ENCODE measurements around the gene ART1. TPM values are rescaled to one million over a fixed set of nuclear protein-coding genes. Genes with fewer than 3 reads are reported as not detected.

The ART1 gene
- total RNA-seq, 4 donors from 2014 or later, result not detected

GRCh38 chr11:3684819-3685172 is 39.9 kb downstream of the ART1 start:
- no peak overlapping the region for H3K4me3 ChIP-seq (replicated peaks in 1 of 3)
- no peak for DNase-seq
- intact Hi-C loops (cut with DNase I), result no loop called here
- WGBS, 2 donors, result 90 to 94% methylated on average over 2 of the region's 2 CpGs
- TF ChIP-seq POLR2A (IDR thresholded peaks at IDR 0.05), result no peak
- TF ChIP-seq CTCF (IDR thresholded peaks at IDR 0.05), result no peak
- H3K27ac ChIP-seq, result no peak overlapping the region
- H3K36me3 ChIP-seq, result peaks cover 42 to 64% of the 10 kb centered on the region in 2 donors
- no peaks in the 10 kb centered on the region for H3K27me3 ChIP-seq
- H3K9me3 ChIP-seq, result no peaks in the 10 kb centered on the region
- H3K4me1 ChIP-seq, result peaks cover 10 to 12% of the 10 kb centered on the region in 2 donors

GRCh38 chr11:3685923-3686322 is 41.0 kb downstream of the ART1 start:
- H3K27me3 ChIP-seq, result no peaks in the 10 kb centered on the region
- peak; percentile 79 to 80 for DNase-seq
- H3K36me3 ChIP-seq, result peaks cover 39 to 66% of the 10 kb centered on the region in 2 donors
- H3K4me3 ChIP-seq (replicated peaks in 1 of 3), result no peak overlapping the region
- intact Hi-C loops (cut with DNase I), result no loop called here
- no peak for TF ChIP-seq POLR2A (IDR thresholded peaks at IDR 0.05)
- no peak for TF ChIP-seq CTCF (IDR thresholded peaks at IDR 0.05)
- peaks cover 10 to 12% of the 10 kb centered on the region in 2 donors for H3K4me1 ChIP-seq
- H3K27ac ChIP-seq, result no peak overlapping the region
- WGBS, 2 donors, result 21 to 46% methylated on average over 5 to 7 of the region's 7 CpGs
- H3K9me3 ChIP-seq, result no peaks in the 10 kb centered on the region

GRCh38 chr11:3686751-3687150 is 41.8 kb downstream of the ART1 start:
- Histone ChIP-seq H3K27me3 (no peaks in the 10 kb centered on the region), H3K27ac (no peak overlapping the region), H3K9me3 (no peaks in the 10 kb centered on the region), H3K36me3 (peaks cover 40 to 66% of the 10 kb centered on the region in 2 donors), H3K4me1 (peaks cover 10 to 12% of the 10 kb centered on the region in 2 donors), H3K4me3 (replicated peaks in 1 of 3) (no peak overlapping the region)
- WGBS, 2 donors, result 68 to 92% methylated on average over 4 of the region's 4 CpGs
- intact Hi-C loops (cut with DNase I), result no loop called here
- DNase-seq, result peak in 1 of 2 donors; percentile 27
- TF ChIP-seq POLR2A (IDR thresholded peaks at IDR 0.05) (no peak), CTCF (IDR thresholded peaks at IDR 0.05) (no peak)

- Histone ChIP-seq H3K4me1 (no peaks in the 10 kb centered on the region), H3K9me3 (no peaks in the 10 kb centered on the region), H3K27me3 (no peaks in the 10 kb centered on the region), H3K27ac (no peak overlapping the region), H3K4me3 (replicated peaks in 1 of 3) (no peak overlapping the region), H3K36me3 (peaks cover 49 to 62% of the 10 kb centered on the region in 2 donors)
- intact Hi-C loops (cut with DNase I), result no loop called here
- WGBS, 2 donors, result 92 to 96% methylated on average over 2 of the region's 2 CpGs
- TF ChIP-seq CTCF (IDR thresholded peaks at IDR 0.05) (no peak), POLR2A (IDR thresholded peaks at IDR 0.05) (no peak)
- DNase-seq, result no peak
Measured at GRCh38 chr11:3700410-3700809, 55.5 kb downstream of the ART1 start.

- no peak for TF ChIP-seq CTCF (IDR thresholded peaks at IDR 0.05)
- no peak for TF ChIP-seq POLR2A (IDR thresholded peaks at IDR 0.05)
- Histone ChIP-seq H3K4me1 (no peaks in the 10 kb centered on the region), H3K9me3 (no peaks in the 10 kb centered on the region), H3K4me3 (replicated peaks in 1 of 3) (no peak overlapping the region), H3K36me3 (peaks cover 53 to 60% of the 10 kb centered on the region in 2 donors), H3K27me3 (no peaks in the 10 kb centered on the region), H3K27ac (no peak overlapping the region)
- intact Hi-C loops (cut with DNase I), result no loop called here
- no peak for DNase-seq
- WGBS, 2 donors, result 96 to 97% methylated on average over 2 of the region's 2 CpGs
Measured at GRCh38 chr11:3700910-3701309, 56.0 kb downstream of the ART1 start.
